ENCODE measurements around the gene FZR1.

The FZR1 gene

DNA sequence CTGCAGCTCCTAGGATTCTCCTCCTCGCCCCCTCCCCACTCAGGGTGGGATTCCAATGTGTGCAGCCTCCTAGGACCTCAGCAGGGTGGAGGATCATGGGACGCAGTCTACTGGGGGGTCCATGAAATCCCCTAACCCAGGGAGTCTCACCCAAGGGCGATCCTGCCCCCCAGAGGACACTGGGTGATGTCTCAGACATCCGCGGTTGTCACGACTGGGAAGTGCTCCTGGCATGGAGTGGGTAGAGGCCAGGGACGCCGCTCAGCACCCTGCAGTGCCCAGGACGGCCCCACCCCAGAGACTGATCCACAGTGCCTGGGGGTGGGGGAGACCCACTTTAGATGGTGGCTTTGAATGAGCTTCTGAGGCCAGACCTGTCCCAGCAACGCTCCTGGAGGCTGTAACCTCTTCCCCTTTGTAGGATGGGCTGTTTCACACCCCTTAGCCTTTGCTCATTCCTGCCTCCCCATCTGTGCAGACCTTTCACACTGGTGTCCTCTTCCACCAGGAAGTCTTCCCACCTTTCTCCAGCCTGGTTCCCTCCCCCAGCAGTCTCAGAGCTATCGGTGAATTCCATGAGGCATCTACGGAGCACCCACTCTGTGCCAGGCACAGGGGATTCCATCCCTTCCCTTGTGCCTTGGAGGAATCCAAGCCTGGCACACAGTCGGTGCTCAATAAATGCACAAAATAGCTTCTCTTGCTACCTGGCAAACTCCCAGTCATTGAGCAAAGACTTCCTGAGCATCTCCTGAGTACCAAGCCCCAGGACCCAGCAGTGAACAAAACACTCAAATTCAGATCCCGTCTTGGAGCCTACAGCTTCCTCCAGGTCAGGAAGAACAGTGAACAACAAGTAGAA lies 36.2 kb upstream of the FZR1 start:
- Histone ChIP-seq H3K36me3 (ENCODE audit: insufficient read depth, low read length) (no peaks in the 10 kb centered on the region), H3K9me3 (ENCODE audit: low read depth, low read length) (no peaks in the 10 kb centered on the region), H3K9ac (ENCODE audit: insufficient read length) (no peak overlapping the region), H3K27ac (no peak overlapping the region), H3K4me3 (no peak overlapping the region)
- DNase-seq (ENCODE audit: low read depth, low spot score), result no peak
- TF ChIP-seq POLR2AphosphoS5 (IDR thresholded peaks at IDR 0.05; ENCODE audit: borderline replicate concordance, low read depth, low read length) (no peak), EZH2 (IDR thresholded peaks at IDR 0.05) (no peak), FOXP2 (optimal IDR thresholded peaks at IDR 0.05; ENCODE audit: control extremely low read depth, extremely low read length, insufficient read depth) (no peak)

GRCh38 chr19:3470500-3471128 lies 35.5 kb upstream of the FZR1 start:
- Histone ChIP-seq H3K4me3 (no peak overlapping the region), H3K36me3 (ENCODE audit: insufficient read depth, low read length) (no peaks in the 10 kb centered on the region), H3K27ac (no peak overlapping the region), H3K9me3 (ENCODE audit: low read depth, low read length) (no peaks in the 10 kb centered on the region), H3K9ac (ENCODE audit: insufficient read length) (no peak overlapping the region)
- DNase-seq (ENCODE audit: low read depth, low spot score), result no peak
- no peak for TF ChIP-seq EZH2 (IDR thresholded peaks at IDR 0.05)
- TF ChIP-seq FOXP2 (optimal IDR thresholded peaks at IDR 0.05; ENCODE audit: control extremely low read depth, extremely low read length, insufficient read depth), result no peak
- no peak for TF ChIP-seq POLR2AphosphoS5 (IDR thresholded peaks at IDR 0.05; ENCODE audit: borderline replicate concordance, low read depth, low read length)

- no peak overlapping the region for H3K9ac ChIP-seq (ENCODE audit: insufficient read length)
- H3K9me3 ChIP-seq (ENCODE audit: low read depth, low read length), result no peaks in the 10 kb centered on the region
- TF ChIP-seq EZH2 (IDR thresholded peaks at IDR 0.05) (no peak), POLR2AphosphoS5 (IDR thresholded peaks at IDR 0.05; ENCODE audit: borderline replicate concordance, low read depth, low read length) (no peak)
- no peaks in the 10 kb centered on the region for H3K36me3 ChIP-seq (ENCODE audit: insufficient read depth, low read length)
- no peak overlapping the region for H3K4me3 ChIP-seq
- no peak overlapping the region for H3K27ac ChIP-seq
- DNase-seq (ENCODE audit: low read depth, low spot score), result no peak
These were observed 34.0 kb upstream of the FZR1 start for GRCh38 chr19:3471954-3472655.

- Histone ChIP-seq H3K9ac (ENCODE audit: insufficient read length) (no peak overlapping the region), H3K9me3 (ENCODE audit: low read depth, low read length) (no peaks in the 10 kb centered on the region), H3K27ac (no peak overlapping the region), H3K36me3 (ENCODE audit: insufficient read depth, low read length) (no peaks in the 10 kb centered on the region), H3K4me3 (no peak overlapping the region)
- TF ChIP-seq EZH2 (IDR thresholded peaks at IDR 0.05), result no peak
- TF ChIP-seq FOXP2 (optimal IDR thresholded peaks at IDR 0.05; ENCODE audit: control extremely low read depth, extremely low read length, insufficient read depth), result no peak
- TF ChIP-seq POLR2AphosphoS5 (IDR thresholded peaks at IDR 0.05; ENCODE audit: borderline replicate concordance, low read depth, low read length), result no peak
- no peak for DNase-seq (ENCODE audit: low read depth, low spot score)
These were observed 32.1 kb upstream of the FZR1 start for GRCh38 chr19:3474010-3474409.

DNA sequence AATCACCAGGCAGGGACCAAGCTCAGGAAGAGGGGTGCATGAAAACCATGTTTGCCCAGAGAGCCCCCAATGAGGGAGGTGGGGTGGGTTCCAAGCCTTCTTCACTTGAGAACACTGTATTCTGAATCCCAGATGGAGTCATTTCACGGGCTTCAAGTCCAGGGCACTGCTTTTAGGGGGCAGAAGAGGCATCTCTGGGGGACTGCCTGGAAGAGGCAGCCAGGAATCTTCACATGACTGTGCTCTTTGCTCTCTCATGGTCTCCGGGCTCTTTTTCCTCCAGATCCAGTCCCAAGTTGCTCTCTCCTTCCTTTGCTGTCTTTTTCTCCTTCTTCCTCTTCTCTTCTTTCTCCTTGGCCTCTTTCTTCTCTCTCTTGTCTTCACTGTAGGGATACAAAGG lies 31.5 kb upstream of the FZR1 start:
- no peak overlapping the region for H3K27ac ChIP-seq
- no peak overlapping the region for H3K4me3 ChIP-seq
- no peak for DNase-seq (ENCODE audit: low read depth, low spot score)
- TF ChIP-seq FOXP2 (optimal IDR thresholded peaks at IDR 0.05; ENCODE audit: control extremely low read depth, extremely low read length, insufficient read depth) (no peak), EZH2 (IDR thresholded peaks at IDR 0.05) (no peak), POLR2AphosphoS5 (IDR thresholded peaks at IDR 0.05; ENCODE audit: borderline replicate concordance, low read depth, low read length) (no peak)
- no peak overlapping the region for H3K9ac ChIP-seq (ENCODE audit: insufficient read length)
- H3K9me3 ChIP-seq (ENCODE audit: low read depth, low read length), result no peaks in the 10 kb centered on the region
- H3K36me3 ChIP-seq (ENCODE audit: insufficient read depth, low read length), result no peaks in the 10 kb centered on the region

GRCh38 chr19:3475449-3475848 lies 30.7 kb upstream of the FZR1 start:
- Histone ChIP-seq H3K36me3 (ENCODE audit: insufficient read depth, low read length) (no peaks in the 10 kb centered on the region), H3K27ac (no peak overlapping the region), H3K9me3 (ENCODE audit: low read depth, low read length) (no peaks in the 10 kb centered on the region), H3K9ac (ENCODE audit: insufficient read length) (no peak overlapping the region), H3K4me3 (no peak overlapping the region)
- no peak for TF ChIP-seq FOXP2 (optimal IDR thresholded peaks at IDR 0.05; ENCODE audit: control extremely low read depth, extremely low read length, insufficient read depth)
- TF ChIP-seq EZH2 (IDR thresholded peaks at IDR 0.05), result no peak
- TF ChIP-seq POLR2AphosphoS5 (IDR thresholded peaks at IDR 0.05; ENCODE audit: borderline replicate concordance, low read depth, low read length), result no peak
- DNase-seq (ENCODE audit: low read depth, low spot score), result no peak

DNA sequence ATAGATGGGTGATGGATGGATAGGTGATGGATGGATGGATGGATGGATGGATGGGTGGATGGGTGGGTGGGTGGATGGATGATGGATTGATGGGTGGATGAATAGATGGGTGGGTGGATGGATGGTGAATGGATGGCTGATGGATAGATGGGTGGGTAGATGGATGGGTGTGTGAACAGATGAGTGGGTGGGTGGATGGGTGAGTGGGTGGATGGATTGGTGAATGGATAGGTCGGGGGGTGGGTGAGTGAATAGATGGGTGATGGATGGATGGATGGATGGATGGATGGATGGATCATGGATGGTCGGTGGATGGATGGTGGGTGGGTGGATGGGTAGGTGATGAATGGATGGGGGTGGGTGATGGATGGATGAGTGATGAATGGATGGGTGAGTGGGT lies 29.3 kb upstream of the FZR1 start:
- Histone ChIP-seq H3K4me3 (no peak overlapping the region), H3K9me3 (ENCODE audit: low read depth, low read length) (no peaks in the 10 kb centered on the region), H3K36me3 (ENCODE audit: insufficient read depth, low read length) (no peaks in the 10 kb centered on the region), H3K27ac (no peak overlapping the region), H3K9ac (ENCODE audit: insufficient read length) (no peak overlapping the region)
- no peak for TF ChIP-seq FOXP2 (optimal IDR thresholded peaks at IDR 0.05; ENCODE audit: control extremely low read depth, extremely low read length, insufficient read depth)
- no peak for TF ChIP-seq POLR2AphosphoS5 (IDR thresholded peaks at IDR 0.05; ENCODE audit: borderline replicate concordance, low read depth, low read length)
- TF ChIP-seq EZH2 (IDR thresholded peaks at IDR 0.05), result no peak
- no peak for DNase-seq (ENCODE audit: low read depth, low spot score)

- DNase-seq (ENCODE audit: low read depth, low spot score), result no peak
- Histone ChIP-seq H3K9ac (ENCODE audit: insufficient read length) (no peak overlapping the region), H3K27ac (no peak overlapping the region), H3K4me3 (no peak overlapping the region), H3K36me3 (ENCODE audit: insufficient read depth, low read length) (no peaks in the 10 kb centered on the region), H3K9me3 (ENCODE audit: low read depth, low read length) (no peaks in the 10 kb centered on the region)
- TF ChIP-seq POLR2AphosphoS5 (IDR thresholded peaks at IDR 0.05; ENCODE audit: borderline replicate concordance, low read depth, low read length), result no peak
- TF ChIP-seq FOXP2 (optimal IDR thresholded peaks at IDR 0.05; ENCODE audit: control extremely low read depth, extremely low read length, insufficient read depth), result no peak
- TF ChIP-seq EZH2 (IDR thresholded peaks at IDR 0.05), result no peak
These were observed 28.6 kb upstream of the FZR1 start for GRCh38 chr19:3477506-3477905.
